Measurements from ENCODE around the gene NCMAP.
"Not testable (repeated sequence)": the region's sequence is repeated elsewhere in the genome, so short reads cannot be mapped to it uniquely, and the experiment has no call there.

The NCMAP gene

GRCh38 chr1:24544239-24544638 lies 11.6 kb upstream of the NCMAP start:
- DNase-seq: no peak

- no peak for DNase-seq
Observed at GRCh38 chr1:24545662-24546061, 10.2 kb upstream of the NCMAP start.

GRCh38 chr1:24547195-24547594 lies 8.7 kb upstream of the NCMAP start:
- no peak for DNase-seq

GRCh38 chr1:24548070-24548469 lies 7.8 kb upstream of the NCMAP start:
- no peak for DNase-seq

GRCh38 chr1:24549210-24549609 lies 6.7 kb upstream of the NCMAP start:
- DNase-seq: not testable (repeated sequence)

GRCh38 chr1:24551290-24551959 lies 4.5 kb upstream of the NCMAP start:
- DNase-seq: no peak

- DNase-seq: no peak
Observed at GRCh38 chr1:24551960-24552571, 3.8 kb upstream of the NCMAP start.

GRCh38 chr1:24553931-24554330 lies 2.0 kb upstream of the NCMAP start:
- DNase-seq: no peak

- DNase-seq: no peak
Observed at GRCh38 chr1:24554714-24555113, 1.2 kb upstream of the NCMAP start.

- DNase-seq: no peak
Observed at GRCh38 chr1:24556414-24556795, 518 bp downstream of the NCMAP start.

GRCh38 chr1:24557220-24557619 lies 1.3 kb downstream of the NCMAP start:
- no peak for DNase-seq

- no peak for DNase-seq
Observed at GRCh38 chr1:24557711-24558131, 1.8 kb downstream of the NCMAP start.

GRCh38 chr1:24558455-24558854 lies 2.6 kb downstream of the NCMAP start:
- DNase-seq: no peak

GRCh38 chr1:24558902-24559791 lies 3.3 kb downstream of the NCMAP start:
- DNase-seq: no peak

- no peak for DNase-seq
Observed at GRCh38 chr1:24560361-24560760, 4.5 kb downstream of the NCMAP start.

- no peak for DNase-seq
Observed at GRCh38 chr1:24562625-24563024, 6.7 kb downstream of the NCMAP start.

GRCh38 chr1:24564695-24565094 lies 8.8 kb downstream of the NCMAP start:
- DNase-seq: no peak

GRCh38 chr1:24566236-24566867 lies 10.5 kb downstream of the NCMAP start:
- no peak for DNase-seq

- no peak for DNase-seq
Observed at GRCh38 chr1:24567792-24568388, 12.0 kb downstream of the NCMAP start.

GRCh38 chr1:24568475-24568874 lies 12.6 kb downstream of the NCMAP start:
- no peak for DNase-seq

GRCh38 chr1:24570265-24571125 lies 14.6 kb downstream of the NCMAP start:
- DNase-seq: no peak

- no peak for DNase-seq
Observed at GRCh38 chr1:24572301-24572700, 16.4 kb downstream of the NCMAP start.

Data from KG1 (cell line).